DOHH2 (cell line): ENCODE results near the gene CEP57L1.
"Not testable (repeated sequence)": the region's sequence is repeated elsewhere in the genome, so short reads cannot be mapped to it uniquely, and the experiment has no call there.

Experiments used
- H3F3A ChIP-seq: fragments of 200-600 bp; sonication (generic), shearing (Covaris generic); 2 replicates; pipeline ENCODE4 v1.6.0; 2016; ENCODE audit warnings: antibody characterized with exemption, mild to moderate bottlenecking; ENCODE audit not compliant: control insufficient read depth, insufficient read depth
- H3K27ac ChIP-seq: fragments of 200-600 bp; sonication (generic); 2 replicates; pipeline ENCODE4 v1.5.1; 2014; ENCODE audit warnings: low read depth, mild to moderate bottlenecking, low read length, moderate library complexity
- H3K27me3 ChIP-seq: fragments of 200-600 bp; sonication (generic); 2 replicates; pipeline ENCODE4 v1.6.1; 2014; ENCODE audit warnings: mild to moderate bottlenecking, low read length, mixed read lengths; ENCODE audit not compliant: control insufficient read depth
- H3K36me3 ChIP-seq: fragments of 200-600 bp; sonication (generic); 2 replicates; pipeline ENCODE4 v1.6.1; 2014; ENCODE audit warnings: mild to moderate bottlenecking, low read length, moderate library complexity, mixed read lengths; ENCODE audit not compliant: control insufficient read depth
- H3K4me1 ChIP-seq: fragments of 200-600 bp; sonication (generic); 2 replicates; pipeline ENCODE4 v1.6.1; 2014; ENCODE audit warnings: mild to moderate bottlenecking, low read length, mixed read lengths; ENCODE audit not compliant: control insufficient read depth
- H3K4me2 ChIP-seq: fragments of 200-600 bp; sonication (generic); 2 replicates; pipeline ENCODE4 v1.6.0; 2014; ENCODE audit warnings: mild to moderate bottlenecking, low read length, moderate library complexity
- H3K4me3 ChIP-seq: fragments of 200-600 bp; sonication (generic); 2 replicates; pipeline ENCODE4 v1.5.1; 2014; ENCODE audit warnings: mild to moderate bottlenecking, low read length, mixed read lengths
- H3K79me2 ChIP-seq: fragments of 200-600 bp; sonication (generic); 2 replicates; pipeline ENCODE4 v1.6.1; 2014; ENCODE audit warnings: mild to moderate bottlenecking, low read length, mixed read lengths; ENCODE audit not compliant: control insufficient read depth
- H3K9me2 ChIP-seq: fragments of 200-600 bp; sonication (generic); replicated peaks from 2 replicates; pipeline ENCODE4 v1.6.1; 2014; ENCODE audit warnings: mild to moderate bottlenecking, low read length, mixed read lengths; ENCODE audit not compliant: control insufficient read depth
- H3K9me3 ChIP-seq: fragments of 200-600 bp; sonication (generic); 2 replicates; pipeline ENCODE4 v1.6.1; 2014; ENCODE audit warnings: antibody characterized with exemption, low read length, mixed read lengths; ENCODE audit not compliant: control insufficient read depth, insufficient read depth
- H4K20me1 ChIP-seq: fragments of 200-600 bp; sonication (generic); 2 replicates; pipeline ENCODE4 v1.6.0; 2014; ENCODE audit warnings: low read depth, mild to moderate bottlenecking, antibody characterized with exemption, low read length, moderate library complexity; ENCODE audit not compliant: control insufficient read depth, insufficient read depth
- CTCF ChIP-seq: fragments of 200-600 bp; sonication (generic); IDR thresholded peaks from one replicate; pipeline ENCODE4 v1.5.1; 2014; ENCODE audit warnings: antibody characterized with exemption, mild to moderate bottlenecking, low read depth, low read length; ENCODE audit not compliant: poor library complexity, severe bottlenecking
- EZH2phosphoT487 ChIP-seq: fragments of 200-600 bp; sonication (generic); IDR thresholded peaks from 2 replicates; pipeline ENCODE4 v1.6.1; 2017; ENCODE audit warnings: borderline replicate concordance, mild to moderate bottlenecking, antibody characterized with exemption, low read length, moderate library complexity, mixed read lengths

The CEP57L1 gene

GRCh38 chr6:109081516-109082187 lies 13.7 kb upstream of the CEP57L1 start:
- Histone ChIP-seq H3K27me3 (no peaks in the 10 kb centered on the region), H4K20me1 (no peaks in the 10 kb centered on the region), H3K4me3 (no peak overlapping the region), H3K79me2 (no peaks in the 10 kb centered on the region), H3F3A (no peaks in the 10 kb centered on the region), H3K9me2 (no peaks in the 10 kb centered on the region), H3K4me2 (no peak overlapping the region), H3K27ac (no peak overlapping the region), H3K9me3 (no peaks in the 10 kb centered on the region), H3K4me1 (peaks cover 5% of the 10 kb centered on the region), H3K36me3 (no peaks in the 10 kb centered on the region)
- no peak for TF ChIP-seq EZH2phosphoT487
- no peak for TF ChIP-seq CTCF

GRCh38 chr6:109082188-109082577 lies 13.1 kb upstream of the CEP57L1 start:
- Histone ChIP-seq H3K4me3 (no peak overlapping the region), H3K9me3 (no peaks in the 10 kb centered on the region), H3F3A (no peaks in the 10 kb centered on the region), H3K27me3 (no peaks in the 10 kb centered on the region), H3K79me2 (no peaks in the 10 kb centered on the region), H4K20me1 (no peaks in the 10 kb centered on the region), H3K36me3 (no peaks in the 10 kb centered on the region), H3K4me1 (peaks cover 5% of the 10 kb centered on the region), H3K27ac (no peak overlapping the region), H3K9me2 (no peaks in the 10 kb centered on the region), H3K4me2 (no peak overlapping the region)
- TF ChIP-seq CTCF (no peak), EZH2phosphoT487 (no peak)

- Histone ChIP-seq H3K4me2 (0 out of 2 replicates have a peak overlapping the region, but pooled peaks have one; percentile 6), H3K36me3 (no peaks in the 10 kb centered on the region), H3K27ac (no peak overlapping the region), H3F3A (no peaks in the 10 kb centered on the region), H3K9me3 (no peaks in the 10 kb centered on the region), H4K20me1 (no peaks in the 10 kb centered on the region), H3K27me3 (no peaks in the 10 kb centered on the region), H3K4me3 (no peak overlapping the region), H3K4me1 (peaks cover 5% of the 10 kb centered on the region), H3K9me2 (no peaks in the 10 kb centered on the region), H3K79me2 (no peaks in the 10 kb centered on the region)
- TF ChIP-seq CTCF (no peak), EZH2phosphoT487 (no peak)
Measured at GRCh38 chr6:109083657-109084056, 11.7 kb upstream of the CEP57L1 start.

GRCh38 chr6:109084146-109084545 lies 11.2 kb upstream of the CEP57L1 start:
- H3K9me3 ChIP-seq, H3F3A ChIP-seq, H3K79me2 ChIP-seq, H3K27me3 ChIP-seq, H3K4me1 ChIP-seq, H4K20me1 ChIP-seq, H3K9me2 ChIP-seq, H3K4me2 ChIP-seq, H3K4me3 ChIP-seq, H3K27ac ChIP-seq, H3K36me3 ChIP-seq: not testable (repeated sequence)
